HUDEP-2 (cell line): ENCODE data around the gene CRYBG1.
"Not testable (repeated sequence)": the region's sequence is repeated elsewhere in the genome, so short reads cannot be mapped to it uniquely, and the experiment has no call there.

Source experiments
- DNase-seq, 76 experiments: peaks; one replicate each; lab custom pipeline; 2025; ENCODE audit not compliant: unreplicated experiment in 76 of 76; lab: John Stamatoyannopoulos, UW

The CRYBG1 gene

GRCh38 chr6:106373502-106374239 lies 13.2 kb downstream of the CRYBG1 start:
- DNase-seq: no peak

GRCh38 chr6:106377061-106377540 lies 16.6 kb downstream of the CRYBG1 start:
- DNase-seq: no peak

GRCh38 chr6:106379951-106380350 lies 19.4 kb downstream of the CRYBG1 start:
- DNase-seq: no peak

- DNase-seq: no peak
Measured at GRCh38 chr6:106380407-106380806, 19.9 kb downstream of the CRYBG1 start.

GRCh38 chr6:106381223-106381622 lies 20.7 kb downstream of the CRYBG1 start:
- DNase-seq: no peak

- no peak for DNase-seq
Measured at GRCh38 chr6:106381881-106382280, 21.4 kb downstream of the CRYBG1 start.

- no peak for DNase-seq
Measured at GRCh38 chr6:106383573-106383972, 23.1 kb downstream of the CRYBG1 start.

- no peak for DNase-seq
Measured at GRCh38 chr6:106385530-106385929, 25.0 kb downstream of the CRYBG1 start.

GRCh38 chr6:106387875-106388274 lies 27.4 kb downstream of the CRYBG1 start:
- DNase-seq: no peak

GRCh38 chr6:106390088-106390487 lies 29.6 kb downstream of the CRYBG1 start:
- no peak for DNase-seq

- DNase-seq: no peak
Measured at GRCh38 chr6:106396426-106397220, 36.1 kb downstream of the CRYBG1 start.

- no peak for DNase-seq
Measured at GRCh38 chr6:106397431-106397830, 36.9 kb downstream of the CRYBG1 start.

- no peak for DNase-seq
Measured at GRCh38 chr6:106398621-106399020, 38.1 kb downstream of the CRYBG1 start.

GRCh38 chr6:106405044-106405443 lies 44.5 kb downstream of the CRYBG1 start:
- not testable (repeated sequence) for DNase-seq

GRCh38 chr6:106411056-106411455 lies 50.5 kb downstream of the CRYBG1 start:
- DNase-seq: no peak

- DNase-seq: no peak
Measured at GRCh38 chr6:106411643-106412200, 51.2 kb downstream of the CRYBG1 start.

- DNase-seq: no peak
Measured at GRCh38 chr6:106413016-106413415, 52.5 kb downstream of the CRYBG1 start.

GRCh38 chr6:106413722-106414121 lies 53.2 kb downstream of the CRYBG1 start:
- no peak for DNase-seq

GRCh38 chr6:106415921-106416320 lies 55.4 kb downstream of the CRYBG1 start:
- no peak for DNase-seq

GRCh38 chr6:106417572-106418147 lies 57.1 kb downstream of the CRYBG1 start:
- no peak for DNase-seq

- DNase-seq: no peak
Measured at GRCh38 chr6:106419900-106420613, 59.5 kb downstream of the CRYBG1 start.
